ENCODE data around the gene RNU1-2.

DNA sequence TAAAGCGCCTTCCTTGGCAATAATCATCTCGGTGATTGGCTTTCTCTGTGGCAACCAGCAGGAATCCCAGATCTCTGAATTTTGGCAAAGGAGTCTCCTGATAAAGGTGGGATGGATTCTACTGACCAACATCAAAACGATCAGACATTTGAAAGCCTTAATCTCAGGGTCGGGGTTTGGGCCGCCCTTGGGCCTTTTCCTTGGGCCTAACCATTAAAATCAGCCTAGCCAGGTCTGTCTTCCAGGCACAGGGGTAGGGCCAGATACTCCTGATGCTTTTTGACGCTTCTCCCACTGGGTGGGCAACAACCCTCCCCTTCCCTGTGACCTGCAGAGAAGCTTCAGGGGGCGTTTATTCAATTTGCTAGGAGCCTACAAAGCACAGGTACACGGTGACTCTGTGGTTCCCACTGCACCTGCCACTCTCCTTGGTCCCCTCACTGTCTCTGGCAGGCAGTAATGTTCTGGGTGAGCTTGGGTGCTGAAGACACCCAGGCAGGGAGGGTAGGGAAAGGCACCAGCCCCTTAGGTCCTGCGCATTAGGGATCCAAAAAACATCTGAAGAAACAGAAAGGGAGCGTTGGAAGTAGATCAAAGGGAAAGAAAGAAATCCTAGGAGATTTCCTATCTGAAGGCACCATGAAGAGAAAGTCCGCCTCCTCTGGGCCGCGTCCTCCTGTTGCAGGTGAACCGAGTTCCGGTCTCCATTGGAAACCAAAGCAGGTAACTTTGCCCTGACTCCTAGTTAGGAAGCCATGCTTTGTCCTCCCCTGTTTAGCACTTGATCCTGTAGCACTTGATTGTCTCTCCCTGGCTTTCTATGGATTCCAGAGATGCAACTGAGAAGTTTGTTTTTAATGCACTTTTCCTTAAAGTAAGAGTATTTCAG is 12.3 kb downstream of the RNU1-2 start:
- TF ChIP-seq POLR2A (IDR thresholded peaks at IDR 0.05) (no peak), CTCF (IDR thresholded peaks at IDR 0.05 in 4 of 5, conservative IDR thresholded peaks at IDR 0.05 in 1 of 5) (no peak)

Measured in gastrocnemius medialis (tissue), 4 donors.